Ramos (cell line): ENCODE data around the gene NTNG1.
"Not testable (repeated sequence)": the region's sequence is repeated elsewhere in the genome, so short reads cannot be mapped to it uniquely, and the experiment has no call there.

Experiments used
- in situ Hi-C: fragments of 300-500 bp; cut with MboI; formaldehyde crosslinking; loops from one replicate; pipeline ENCODE4 v1.14.3; 2022; ENCODE audit warnings: low sequenced_read_pairs; ENCODE audit not compliant: unreplicated experiment

Gene NTNG1

GRCh38 chr1:107140703-107141490 is at the start of gene NTNG1:
Gene NTNG1, plus strand, starts transcription at chr1:107141039.
- in situ Hi-C loops, result loop anchor here (10.0 kb wide), 1 partner anchor 86 kb away; the partner anchor contains the start of gene PRMT6

GRCh38 chr1:107091418-107091817 is 49.4 kb upstream of the NTNG1 start:
- in situ Hi-C loops, result no loop called here

GRCh38 chr1:107093395-107093794 is 47.4 kb upstream of the NTNG1 start:
- in situ Hi-C loops, result not testable (repeated sequence)

DNA sequence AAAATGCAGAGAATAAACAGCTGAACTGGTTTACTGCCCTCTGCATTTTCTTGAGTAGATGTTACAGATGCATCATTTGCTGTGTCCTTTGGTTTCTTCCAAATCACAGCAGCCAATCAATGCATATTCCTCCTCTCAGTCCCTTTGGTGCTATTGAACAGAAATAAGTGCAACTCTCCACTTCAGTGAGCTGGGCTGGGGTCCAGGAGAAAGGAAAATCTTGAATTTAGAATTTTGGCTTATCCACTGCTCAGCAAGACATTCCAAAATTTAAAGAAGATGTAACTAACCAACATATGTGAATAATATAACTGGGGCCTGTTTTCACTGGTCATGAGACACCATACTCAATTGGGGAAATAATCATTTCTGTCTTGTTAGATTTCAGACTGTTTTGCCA is 45.2 kb upstream of the NTNG1 start:
- in situ Hi-C loops, result no loop called here

- in situ Hi-C loops, result no loop called here
These were observed 44.1 kb upstream of the NTNG1 start for GRCh38 chr1:107096690-107097089.

GRCh38 chr1:107098961-107099360 is 41.9 kb upstream of the NTNG1 start:
- in situ Hi-C loops, result no loop called here

- in situ Hi-C loops, result no loop called here
These were observed 40.4 kb upstream of the NTNG1 start for GRCh38 chr1:107100331-107100984.

- in situ Hi-C loops, result no loop called here
These were observed 34.9 kb upstream of the NTNG1 start for GRCh38 chr1:107105914-107106313.

DNA sequence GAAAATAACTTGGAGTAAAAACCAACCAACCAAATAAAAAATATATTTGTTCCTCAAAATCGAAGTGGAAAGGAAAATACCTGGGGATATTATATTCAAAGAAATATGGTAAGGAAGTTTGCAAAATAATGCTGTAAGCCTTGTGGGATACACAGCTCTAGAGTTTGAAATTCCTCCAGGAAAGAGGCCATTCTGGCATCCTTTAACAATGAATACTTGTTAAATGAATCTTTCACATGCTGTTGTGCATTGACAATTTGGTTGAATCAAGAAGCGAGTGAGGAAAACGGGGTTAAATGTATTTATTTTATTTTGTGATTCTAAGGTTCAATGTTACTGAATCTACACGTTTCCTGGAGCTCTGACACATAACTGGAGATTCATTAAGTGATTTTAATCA is 30.5 kb upstream of the NTNG1 start:
- in situ Hi-C loops, result no loop called here

DNA sequence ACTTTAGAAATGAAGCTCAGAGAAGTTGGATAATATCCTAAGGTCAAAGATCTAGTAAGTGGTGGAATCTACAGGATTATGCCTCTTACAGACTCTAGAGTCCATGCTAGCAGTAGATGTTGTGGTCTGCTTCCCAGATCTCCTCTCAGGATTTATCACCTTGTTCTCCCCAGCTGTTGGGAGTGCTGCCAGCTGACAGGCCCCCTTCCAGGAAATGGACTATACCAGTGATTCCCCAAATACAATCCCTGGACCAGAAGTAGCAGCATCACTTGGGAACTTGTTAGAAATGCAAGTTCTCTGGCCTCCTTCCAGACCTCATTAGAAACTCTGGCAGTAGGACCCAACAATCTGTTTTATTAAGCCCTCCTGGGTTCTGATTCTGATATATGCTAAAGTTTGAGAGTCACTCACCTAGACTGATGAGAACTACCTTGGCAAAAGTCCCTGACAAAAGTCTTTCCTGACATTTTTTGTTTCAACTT is 24.5 kb upstream of the NTNG1 start:
- in situ Hi-C loops, result no loop called here

GRCh38 chr1:107122225-107122624 is 18.6 kb upstream of the NTNG1 start:
- in situ Hi-C loops, result no loop called here

DNA sequence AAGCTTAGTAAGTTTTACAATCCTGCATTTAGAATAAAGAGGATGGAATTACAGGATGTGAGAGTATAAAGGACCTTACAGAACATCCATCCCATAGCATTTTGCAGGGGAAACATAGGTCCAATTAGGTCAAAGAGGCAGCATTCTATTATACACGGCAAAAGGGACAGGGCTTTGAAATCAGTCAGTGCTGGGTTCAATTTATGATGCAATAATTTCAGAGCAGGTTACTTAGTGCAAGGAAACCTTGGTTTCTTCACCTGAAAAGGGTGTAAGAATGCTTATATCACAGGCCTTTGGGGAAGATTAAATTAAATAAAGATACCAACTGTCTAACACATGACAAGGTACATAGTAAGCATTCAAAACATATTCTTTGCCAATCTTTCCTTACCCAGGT is 17.1 kb upstream of the NTNG1 start:
- in situ Hi-C loops, result no loop called here

DNA sequence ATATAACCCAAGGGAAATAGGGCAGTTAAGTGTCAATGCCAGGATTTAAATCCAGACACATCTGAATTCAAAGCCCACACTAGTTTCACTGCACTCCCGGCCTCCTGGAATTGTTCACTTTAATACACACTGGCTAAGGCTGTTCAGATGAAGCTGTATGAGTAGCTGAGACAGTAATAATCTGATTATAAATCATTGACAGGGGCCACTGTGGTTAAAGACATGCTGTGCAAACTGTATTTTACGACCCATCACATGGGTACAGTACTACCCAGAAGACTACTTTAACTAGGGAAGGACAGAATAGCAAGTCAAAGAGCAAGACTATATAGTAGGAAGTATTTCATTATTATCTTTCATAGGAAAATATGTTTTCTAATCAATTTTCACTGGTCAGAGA is 16.1 kb upstream of the NTNG1 start:
- in situ Hi-C loops, result no loop called here

- in situ Hi-C loops, result no loop called here
These were observed 8.6 kb upstream of the NTNG1 start for GRCh38 chr1:107132195-107132594.

- in situ Hi-C loops, result no loop called here
These were observed 8.1 kb upstream of the NTNG1 start for GRCh38 chr1:107132780-107133179.

GRCh38 chr1:107135463-107135862 is 5.4 kb upstream of the NTNG1 start:
- in situ Hi-C loops, result no loop called here

GRCh38 chr1:107138166-107138565 is 2.7 kb upstream of the NTNG1 start:
- in situ Hi-C loops, result no loop called here

- in situ Hi-C loops, result no loop called here
These were observed 1.9 kb upstream of the NTNG1 start for GRCh38 chr1:107138767-107139445.

- in situ Hi-C loops, result loop anchor here (10.0 kb wide), 1 partner anchor 85 kb away; the partner anchor contains the start of gene PRMT6
These were observed 771 bp upstream of the NTNG1 start for GRCh38 chr1:107139833-107140702.
